Activated naive CD8-positive, alpha-beta T cell treated with anti-CD3 and anti-CD28 coated beads, Interleukin-2, amount 50 U/mL, for 24 hours (primary cell): Measurements from ENCODE around the gene ZNF488.

ENCODE experiments used
- ATAC-seq: fragments of 150-1000 bp; cut with Tn5 transposase; one replicate; pipeline ENCODE4 v1.10.0; 2021
- DNase-seq: peaks from one replicate; pipeline ENCODE4 v3.0.0; 2021
- H3K27ac Mint-ChIP-seq: one replicate; pipeline ENCODE4 v1.8.0; 2021; ENCODE audit warnings: mild to moderate bottlenecking, mixed read lengths
- H3K27me3 Mint-ChIP-seq: one replicate; pipeline ENCODE4 v1.8.0; 2021; ENCODE audit warnings: mixed read lengths
- H3K36me3 Mint-ChIP-seq: one replicate; pipeline ENCODE4 v1.8.0; 2021; ENCODE audit warnings: low read depth, mixed read lengths
- H3K4me1 Mint-ChIP-seq: one replicate; pipeline ENCODE4 v1.8.0; 2021; ENCODE audit warnings: mixed read lengths
- H3K4me3 Mint-ChIP-seq: one replicate; pipeline ENCODE4 v1.8.0; 2021; ENCODE audit warnings: mild to moderate bottlenecking, moderate library complexity, mixed read lengths
- H3K9me3 Mint-ChIP-seq: one replicate; pipeline ENCODE4 v1.8.0; 2021; ENCODE audit warnings: mixed read lengths

Gene ZNF488

GRCh38 chr10:47317251-47317650 lies 66.8 kb downstream of the ZNF488 start:
- no peak overlapping the region for H3K4me3 Mint-ChIP-seq
- H3K27ac Mint-ChIP-seq: no peak overlapping the region
- no peaks in the 10 kb centered on the region for H3K36me3 Mint-ChIP-seq
- ATAC-seq (no peak), DNase-seq (no peak)
- no peaks in the 10 kb centered on the region for H3K9me3 Mint-ChIP-seq
- no peaks in the 10 kb centered on the region for H3K27me3 Mint-ChIP-seq
- H3K4me1 Mint-ChIP-seq: no peaks in the 10 kb centered on the region

GRCh38 chr10:47316131-47316530 lies 68.0 kb downstream of the ZNF488 start:
- H3K27ac Mint-ChIP-seq: no peak overlapping the region
- H3K4me3 Mint-ChIP-seq: no peak overlapping the region
- H3K36me3 Mint-ChIP-seq: no peaks in the 10 kb centered on the region
- peaks cover 10% of the 10 kb centered on the region for H3K4me1 Mint-ChIP-seq
- DNase-seq (no peak), ATAC-seq (no peak)
- H3K9me3 Mint-ChIP-seq: no peaks in the 10 kb centered on the region
- H3K27me3 Mint-ChIP-seq: no peaks in the 10 kb centered on the region
